Hepatocyte (in vitro differentiated cells): Measurements from ENCODE around the gene NRF1.

Experiments
- CTCF ChIP-seq: fragments of 200-600 bp; sonication (generic); IDR thresholded peaks from 2 replicates; pipeline ENCODE4 v1.5.1; 2016; ENCODE audit warnings: antibody characterized with exemption, mild to moderate bottlenecking; ENCODE audit not compliant: poor library complexity
- EZH2phosphoT487 ChIP-seq: fragments of 200-600 bp; sonication (generic); IDR thresholded peaks from one replicate; pipeline ENCODE4 v1.6.1; 2018; ENCODE audit warnings: antibody characterized with exemption, mild to moderate bottlenecking, low read depth, moderate library complexity; ENCODE audit not compliant: unreplicated experiment, severe bottlenecking

GRCh38 chr7:129774871-129775694, 163.6 kb downstream of the NRF1 start:
- TF ChIP-seq EZH2phosphoT487, result no peak
- TF ChIP-seq CTCF, result no peak
